Suprapubic skin (tissue), 4 donors: ENCODE results near the gene GRID2. TPM values are rescaled to one million over a fixed set of nuclear protein-coding genes. Genes with fewer than 3 reads are reported as not detected.

ENCODE experiments used
- DNase-seq, 2 donors: peaks; one replicate each; pipeline ENCODE4 v3.0.0-alpha.2; 2019; ENCODE audit warnings: low spot score in 2 of 2
- H3K27ac ChIP-seq: fragments of 200-600 bp; sonication (generic); one replicate; pipeline ENCODE4 v1.5.1; 2019
- H3K27me3 ChIP-seq: fragments of 200-600 bp; sonication (generic); one replicate; pipeline ENCODE4 v1.5.1; 2019
- H3K36me3 ChIP-seq: fragments of 200-600 bp; sonication (generic); one replicate; pipeline ENCODE4 v1.5.1; 2019
- H3K4me1 ChIP-seq: fragments of 200-600 bp; sonication (generic); one replicate; pipeline ENCODE4 v1.5.1; 2019
- H3K4me3 ChIP-seq: fragments of 200-600 bp; sonication (generic); one replicate; pipeline ENCODE4 v1.5.1; 2019; ENCODE audit warnings: mild to moderate bottlenecking
- H3K9me3 ChIP-seq: fragments of 200-600 bp; sonication (generic); one replicate; pipeline ENCODE4 v1.5.1; 2019
- EP300 ChIP-seq: sonication (generic); formaldehyde crosslinking; IDR thresholded peaks from one replicate; pipeline ENCODE4 v1.6.1; 2017; ENCODE audit warnings: antibody characterized with exemption
- POLR2A ChIP-seq, 2 donors: fragments of 450-650 bp; IDR thresholded peaks; one replicate each; pipeline ENCODE4 v1.6.1; 2017; ENCODE audit warnings: antibody characterized with exemption in 2 of 2, mild to moderate bottlenecking in 2 of 2, moderate library complexity in 2 of 2
- POLR2AphosphoS5 ChIP-seq, 3 donors: sonication (generic); formaldehyde crosslinking; IDR thresholded peaks; one replicate each; pipeline ENCODE4 v1.6.1; 2017; ENCODE audit warnings: antibody characterized with exemption in 3 of 3
- WGBS: methylation state at CpG from one replicate; pipeline ENCODE4 v1.1.5; 2018; 5-methylcytosine and 5-hydroxymethylcytosine counted together
- total RNA-seq, 4 donors: library from RNA; depleted of rRNA; stranded (reverse); fragments of >200 nt; gene quantifications; one replicate each; pipeline ENCODE4 v1.1.0, GENCODE V29; 2016
- TF ChIP-seq, protein P1 (sequence below), 2 donors: fragments of 200-600 bp in 1 of 2; fragments of 450-650 bp in 1 of 2; sonication (generic) in 1 of 2; IDR thresholded peaks; one replicate each; pipeline ENCODE4 v1.5.1; 2016 to 2019; ENCODE audit warnings: antibody characterized with exemption in 2 of 2, mild to moderate bottlenecking in 1 of 2, moderate library complexity in 1 of 2

Gene GRID2
- total RNA-seq, 4 donors from 2014 or later = not detected

DNA sequence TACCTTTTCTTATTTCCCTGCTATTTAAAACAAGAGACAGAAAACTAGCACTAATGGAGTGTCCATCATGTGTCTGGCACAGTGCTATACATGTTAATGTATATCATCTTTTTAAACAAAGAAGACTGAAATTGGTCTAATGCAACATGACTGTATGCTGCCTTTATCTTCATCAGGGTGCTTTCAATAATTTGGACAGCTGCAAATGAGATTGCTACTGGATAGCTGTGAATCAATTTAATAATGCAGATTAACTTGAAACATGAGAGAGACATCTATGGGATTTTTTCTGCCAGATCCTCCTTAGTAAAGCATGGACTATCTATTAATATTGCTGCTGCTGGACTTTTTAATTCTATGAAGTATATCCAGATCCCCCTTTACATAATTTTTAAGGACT lies 1269.5 kb downstream of the GRID2 start:
- DNase-seq = no peak
- Histone ChIP-seq H3K4me3 (no peak overlapping the region), H3K9me3 (no peaks in the 10 kb centered on the region), H3K4me1 (no peaks in the 10 kb centered on the region), H3K36me3 (no peaks in the 10 kb centered on the region), H3K27ac (no peak overlapping the region), H3K27me3 (no peaks in the 10 kb centered on the region)
- no peak for TF ChIP-seq EP300
- no peak for TF ChIP-seq POLR2A (IDR thresholded peaks at IDR 0.05)
- TF ChIP-seq, protein P1, sequence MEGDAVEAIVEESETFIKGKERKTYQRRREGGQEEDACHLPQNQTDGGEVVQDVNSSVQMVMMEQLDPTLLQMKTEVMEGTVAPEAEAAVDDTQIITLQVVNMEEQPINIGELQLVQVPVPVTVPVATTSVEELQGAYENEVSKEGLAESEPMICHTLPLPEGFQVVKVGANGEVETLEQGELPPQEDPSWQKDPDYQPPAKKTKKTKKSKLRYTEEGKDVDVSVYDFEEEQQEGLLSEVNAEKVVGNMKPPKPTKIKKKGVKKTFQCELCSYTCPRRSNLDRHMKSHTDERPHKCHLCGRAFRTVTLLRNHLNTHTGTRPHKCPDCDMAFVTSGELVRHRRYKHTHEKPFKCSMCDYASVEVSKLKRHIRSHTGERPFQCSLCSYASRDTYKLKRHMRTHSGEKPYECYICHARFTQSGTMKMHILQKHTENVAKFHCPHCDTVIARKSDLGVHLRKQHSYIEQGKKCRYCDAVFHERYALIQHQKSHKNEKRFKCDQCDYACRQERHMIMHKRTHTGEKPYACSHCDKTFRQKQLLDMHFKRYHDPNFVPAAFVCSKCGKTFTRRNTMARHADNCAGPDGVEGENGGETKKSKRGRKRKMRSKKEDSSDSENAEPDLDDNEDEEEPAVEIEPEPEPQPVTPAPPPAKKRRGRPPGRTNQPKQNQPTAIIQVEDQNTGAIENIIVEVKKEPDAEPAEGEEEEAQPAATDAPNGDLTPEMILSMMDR (IDR thresholded peaks at IDR 0.05) = no peak
- no peak for TF ChIP-seq POLR2AphosphoS5 (IDR thresholded peaks at IDR 0.05)

DNA sequence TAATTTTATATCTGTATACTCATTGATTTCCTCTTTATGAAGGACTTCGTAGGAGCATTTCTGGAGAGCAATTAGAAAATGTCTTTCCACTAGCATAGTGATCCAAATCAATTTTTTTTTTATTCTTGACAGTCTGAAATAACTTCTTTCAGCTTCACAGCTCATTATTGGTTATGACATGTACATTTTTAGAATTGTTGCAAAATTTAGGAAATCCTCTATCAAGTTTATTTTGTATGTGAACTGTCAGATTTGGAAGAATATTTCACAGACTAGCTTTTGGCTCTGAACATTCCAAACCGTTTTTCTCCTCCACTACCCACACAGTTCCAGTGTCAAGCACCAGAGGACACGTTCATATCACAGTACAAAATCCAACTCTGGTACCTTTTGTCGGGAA lies 1275.2 kb downstream of the GRID2 start:
- H3K27ac ChIP-seq = no peak overlapping the region
- no peaks in the 10 kb centered on the region for H3K36me3 ChIP-seq
- H3K27me3 ChIP-seq = no peaks in the 10 kb centered on the region
- DNase-seq = no peak
- TF ChIP-seq, protein P1 (IDR thresholded peaks at IDR 0.05) = no peak
- TF ChIP-seq POLR2AphosphoS5 (IDR thresholded peaks at IDR 0.05) (no peak), EP300 (no peak), POLR2A (IDR thresholded peaks at IDR 0.05) (no peak)
- 76% methylated on average over 4 of the region's 4 CpGs for WGBS
- H3K4me1 ChIP-seq = no peaks in the 10 kb centered on the region
- no peak overlapping the region for H3K4me3 ChIP-seq
- no peaks in the 10 kb centered on the region for H3K9me3 ChIP-seq

DNA sequence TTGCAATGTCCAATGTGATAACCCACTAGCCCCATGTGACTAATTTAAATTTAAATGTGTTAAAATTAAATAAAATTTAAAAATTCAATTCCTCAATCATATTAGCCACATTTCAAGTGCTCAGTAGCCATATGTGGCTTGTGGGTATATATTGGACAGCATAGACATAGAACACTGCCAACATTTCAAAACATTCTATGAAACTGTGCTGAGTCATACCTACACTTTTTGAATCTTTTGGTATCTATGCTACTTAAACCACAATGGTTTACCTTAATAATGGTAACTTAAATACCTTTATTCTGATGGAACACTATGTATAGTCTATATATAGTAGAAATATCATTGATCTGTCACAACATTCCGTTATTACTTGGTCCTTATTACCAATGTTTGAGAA lies 1301.4 kb downstream of the GRID2 start:
- Histone ChIP-seq H3K4me3 (no peak overlapping the region), H3K9me3 (no peaks in the 10 kb centered on the region), H3K36me3 (no peaks in the 10 kb centered on the region), H3K27ac (no peak overlapping the region), H3K4me1 (no peaks in the 10 kb centered on the region), H3K27me3 (no peaks in the 10 kb centered on the region)
- 92% methylated on average over 1 of the region's 1 CpG for WGBS
- TF ChIP-seq POLR2A (IDR thresholded peaks at IDR 0.05) = no peak
- TF ChIP-seq, protein P1 (IDR thresholded peaks at IDR 0.05) = no peak
- TF ChIP-seq EP300 = no peak
- TF ChIP-seq POLR2AphosphoS5 (IDR thresholded peaks at IDR 0.05) = no peak
- no peak for DNase-seq

DNA sequence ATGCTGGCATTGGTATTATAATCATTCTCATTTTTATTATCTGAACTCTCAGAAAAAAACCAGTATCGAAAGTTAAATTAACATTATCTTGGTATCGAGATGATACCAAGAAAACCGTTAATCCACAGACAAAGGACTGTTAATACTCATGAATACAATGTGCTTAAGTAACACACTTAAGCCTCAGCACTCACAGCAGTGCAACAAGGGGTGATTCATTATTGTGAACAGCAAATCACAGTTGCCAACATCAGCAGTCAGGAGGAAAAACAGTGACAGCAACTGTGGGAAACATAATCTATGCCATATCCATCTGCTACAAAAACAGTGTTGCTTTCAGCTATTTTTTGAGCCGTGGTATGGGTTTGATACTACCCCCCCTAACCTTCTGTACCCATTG lies 1313.8 kb downstream of the GRID2 start:
- Histone ChIP-seq H3K27me3 (no peaks in the 10 kb centered on the region), H3K4me1 (no peaks in the 10 kb centered on the region), H3K36me3 (no peaks in the 10 kb centered on the region), H3K9me3 (no peaks in the 10 kb centered on the region), H3K27ac (no peak overlapping the region), H3K4me3 (no peak overlapping the region)
- no peak for DNase-seq
- 86% methylated on average over 4 of the region's 4 CpGs for WGBS
- TF ChIP-seq POLR2AphosphoS5 (IDR thresholded peaks at IDR 0.05) = no peak
- TF ChIP-seq EP300 = no peak
- TF ChIP-seq POLR2A (IDR thresholded peaks at IDR 0.05) = no peak
- TF ChIP-seq, protein P1 (IDR thresholded peaks at IDR 0.05) = no peak

DNA sequence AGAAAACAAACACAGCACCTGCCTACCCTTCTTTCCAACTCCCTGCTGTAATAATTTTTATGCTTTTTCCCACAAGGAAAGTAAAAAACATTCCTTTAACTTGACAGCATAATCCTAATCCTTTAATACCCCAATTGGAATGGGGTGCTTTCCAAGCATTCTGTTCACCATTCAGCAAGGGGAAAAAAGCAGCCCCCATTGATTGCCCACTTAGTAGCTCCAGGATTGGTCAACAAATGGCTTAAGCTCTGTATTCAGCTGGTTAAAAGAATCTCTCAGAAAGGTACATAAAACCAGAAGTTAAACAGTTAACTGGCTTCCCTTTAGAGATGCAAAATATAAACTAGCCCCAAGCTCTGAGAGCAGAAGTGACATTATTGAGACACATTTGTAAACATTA lies 1330.0 kb downstream of the GRID2 start:
- no peaks in the 10 kb centered on the region for H3K27me3 ChIP-seq
- H3K4me3 ChIP-seq = no peak overlapping the region
- H3K4me1 ChIP-seq = no peaks in the 10 kb centered on the region
- TF ChIP-seq, protein P1 (IDR thresholded peaks at IDR 0.05) = no peak
- no peak for TF ChIP-seq EP300
- TF ChIP-seq POLR2AphosphoS5 (IDR thresholded peaks at IDR 0.05) = no peak
- no peak for TF ChIP-seq POLR2A (IDR thresholded peaks at IDR 0.05)
- no peak for DNase-seq
- no peaks in the 10 kb centered on the region for H3K9me3 ChIP-seq
- H3K27ac ChIP-seq = no peak overlapping the region
- no peaks in the 10 kb centered on the region for H3K36me3 ChIP-seq
